ENCODE results near the gene WDR4.

GRCh38 chr21:42892931-42893755 lies 13.8 kb upstream of the WDR4 start, which contains the start of gene NDUFV3:
- TF ChIP-seq CTCF (IDR thresholded peaks at IDR 0.05) (no peak), EZH2phosphoT487 (IDR thresholded peaks at IDR 0.05) (no peak)
